ENCODE results near the gene MT1G. TPM values are rescaled to one million over a fixed set of nuclear protein-coding genes. Genes with fewer than 3 reads are reported as not detected.
"Not testable (repeated sequence)": the region's sequence is repeated elsewhere in the genome, so short reads cannot be mapped to it uniquely, and the experiment has no call there.

MT1G gene
- polyA plus RNA-seq, 1 donor, result not detected

DNA sequence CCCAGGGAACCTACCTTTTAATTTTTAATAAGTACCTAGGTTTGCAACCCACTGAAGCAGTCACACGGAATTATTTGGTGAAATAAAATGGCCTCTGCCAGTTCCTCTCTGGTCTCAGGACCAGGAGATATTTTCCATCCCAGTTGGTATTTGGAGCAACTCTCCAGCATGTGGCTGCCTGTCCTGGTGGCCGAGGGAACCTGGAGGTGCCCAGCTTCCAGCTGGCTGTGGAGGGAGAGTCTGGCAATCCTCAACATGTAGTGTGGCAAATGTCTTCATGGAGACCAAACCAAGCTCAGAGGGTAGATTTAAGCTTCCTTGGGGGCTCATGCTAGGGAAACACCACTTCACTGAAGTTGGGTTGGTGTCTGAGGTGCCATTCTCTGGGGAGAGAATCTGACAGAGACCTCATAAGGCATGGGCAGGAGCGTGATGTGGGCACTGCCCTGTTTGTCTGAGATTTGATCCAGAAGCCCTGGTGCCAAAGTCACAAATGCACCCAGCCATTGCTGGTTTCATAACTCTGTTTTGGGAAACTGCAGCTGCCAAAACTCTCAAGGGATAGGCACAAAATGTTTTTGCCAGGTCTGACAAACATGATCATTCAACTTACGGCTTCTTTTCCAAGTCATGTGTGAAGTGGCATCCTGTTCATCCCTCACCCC lies 17.2 kb upstream of the MT1G start:
- DNase-seq (ENCODE audit: low read depth), result no peak

DNA sequence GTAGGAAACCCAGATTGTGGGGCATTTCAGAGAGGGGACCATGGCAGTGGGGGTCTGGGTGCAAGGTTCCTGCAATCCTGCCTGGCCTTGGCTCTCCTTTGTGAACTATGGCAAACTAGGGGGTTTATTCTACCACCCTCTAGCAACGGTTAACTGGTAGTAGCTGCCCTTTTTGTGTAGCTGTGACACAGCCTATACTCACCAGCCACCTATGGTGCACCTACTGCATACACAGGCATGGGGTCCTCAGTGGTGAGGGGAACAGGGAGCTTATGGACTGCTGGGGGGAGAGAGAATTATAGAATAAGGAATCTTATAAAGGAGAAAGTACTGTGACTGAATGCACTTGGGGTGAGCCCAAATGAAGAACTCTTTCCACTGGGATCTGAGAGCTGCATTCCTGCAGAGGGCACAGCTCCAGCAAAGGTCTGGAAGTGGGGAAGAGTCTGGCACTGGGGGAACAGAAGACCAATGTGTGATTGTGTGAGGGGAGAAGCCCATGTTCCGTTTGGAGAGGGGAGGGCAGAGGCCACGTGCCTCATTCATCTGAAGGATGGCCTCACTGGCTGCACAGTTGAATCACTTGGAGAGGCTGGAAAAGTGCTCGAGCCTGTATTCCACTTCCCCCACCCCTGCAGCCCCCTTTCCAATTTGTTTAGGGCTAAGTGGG lies 16.5 kb upstream of the MT1G start:
- DNase-seq (ENCODE audit: low read depth), result no peak

DNA sequence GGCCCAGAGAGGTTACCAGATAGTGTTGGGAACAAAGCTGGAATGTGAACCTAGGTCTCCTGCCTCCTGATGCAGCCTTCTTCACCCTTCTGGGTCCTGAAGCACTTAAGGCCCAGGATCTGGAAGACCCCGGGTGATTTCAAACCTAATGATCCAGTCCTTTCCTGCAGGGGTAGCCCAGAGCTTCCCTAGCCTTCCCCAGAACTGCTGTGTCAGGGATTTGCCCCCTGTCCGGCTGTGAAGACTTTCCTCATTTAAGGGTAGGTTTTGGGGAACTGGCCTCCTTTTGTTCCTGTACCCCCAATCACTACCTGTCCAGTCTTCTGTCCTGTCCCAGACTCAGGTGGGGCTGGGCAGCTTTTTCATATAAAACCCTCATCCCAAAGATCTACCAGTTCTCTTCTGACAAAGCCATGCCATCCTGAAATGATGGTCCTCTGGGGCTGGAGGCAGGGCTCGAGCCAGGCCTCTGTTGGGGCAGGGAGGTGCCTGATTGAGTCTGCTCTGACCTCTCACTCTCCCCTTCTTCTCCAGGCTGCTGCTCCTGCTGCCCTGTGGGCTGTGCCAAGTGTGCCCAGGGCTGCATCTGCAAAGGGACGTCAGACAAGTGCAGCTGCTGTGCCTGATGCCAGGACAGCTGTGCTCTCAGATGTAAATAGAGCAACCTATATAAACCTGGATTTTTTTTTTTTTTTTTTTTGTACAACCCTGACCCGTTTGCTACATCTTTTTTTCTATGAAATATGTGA lies 15.7 kb upstream of the MT1G start:
- no peak for DNase-seq (ENCODE audit: low read depth)

GRCh38 chr16:56682703-56683397 lies 15.0 kb upstream of the MT1G start:
- no peak for DNase-seq (ENCODE audit: low read depth)

DNA sequence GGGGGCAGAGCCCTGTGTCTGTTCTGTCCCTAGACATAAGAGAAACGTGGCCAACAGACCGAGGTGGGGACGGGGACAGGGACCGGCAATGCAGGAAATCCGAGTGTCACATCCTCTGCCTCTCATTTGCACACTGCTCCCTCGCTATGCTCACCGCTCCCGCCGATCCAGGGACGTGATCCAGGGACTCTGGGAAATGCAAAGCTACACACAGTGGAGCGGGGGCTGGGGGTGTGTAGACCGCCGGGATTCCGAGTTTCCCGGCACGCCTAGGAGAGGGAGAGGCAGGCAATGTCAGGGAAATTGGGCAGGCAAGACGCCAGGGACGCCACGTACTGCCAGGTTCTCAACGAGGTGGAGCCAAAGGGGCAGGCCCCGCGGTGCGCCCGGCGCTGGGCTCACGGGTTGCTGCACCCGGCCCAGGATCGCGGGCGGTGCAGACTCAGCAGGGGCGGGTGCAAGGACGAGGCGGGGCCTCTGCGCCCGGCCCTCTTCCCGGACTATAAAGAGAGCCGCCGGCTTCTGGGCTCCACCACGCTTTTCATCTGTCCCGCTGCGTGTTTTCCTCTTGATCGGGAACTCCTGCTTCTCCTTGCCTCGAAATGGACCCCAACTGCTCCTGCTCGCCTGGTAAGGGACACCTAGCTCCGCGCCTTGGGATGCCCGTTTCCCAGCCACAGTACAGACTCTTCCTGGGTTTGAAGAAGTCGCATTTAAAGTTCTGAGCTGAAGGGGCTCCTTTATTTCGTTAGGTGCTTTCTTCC lies 14.3 kb upstream of the MT1G start, which contains the start of gene MT1X:
Gene MT1X (plus strand): TSS at position 532 of the 764 bp plus-strand sequence. CDS start 71 bp downstream, at position 603.
- peak; percentile 47 for DNase-seq (ENCODE audit: low read depth)

GRCh38 chr16:56679818-56680217 lies 12.0 kb upstream of the MT1G start:
- DNase-seq (ENCODE audit: low read depth), result no peak

- no peak for DNase-seq (ENCODE audit: low read depth)
These were observed 11.3 kb upstream of the MT1G start for GRCh38 chr16:56679078-56679730.

DNA sequence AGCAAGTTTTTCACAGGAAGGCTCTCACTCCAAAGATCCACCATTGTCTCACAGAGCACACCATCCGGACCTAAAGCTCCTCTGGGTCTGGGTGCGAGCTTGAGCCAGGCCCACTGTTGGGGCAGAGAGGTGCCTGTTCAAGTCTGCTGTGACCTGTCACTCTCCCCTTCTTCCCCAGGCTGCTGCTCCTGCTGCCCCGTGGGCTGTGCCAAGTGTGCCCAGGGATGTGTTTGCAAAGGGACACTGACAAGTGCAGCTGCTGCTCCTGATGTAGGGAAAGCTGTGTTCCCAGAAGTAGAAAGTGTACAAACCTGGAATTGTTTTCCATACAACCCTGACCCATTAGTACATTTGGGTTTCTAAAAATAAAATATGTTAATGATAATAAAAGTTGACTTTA lies 9.6 kb upstream of the MT1G start:
- no peak for DNase-seq (ENCODE audit: low read depth)

DNA sequence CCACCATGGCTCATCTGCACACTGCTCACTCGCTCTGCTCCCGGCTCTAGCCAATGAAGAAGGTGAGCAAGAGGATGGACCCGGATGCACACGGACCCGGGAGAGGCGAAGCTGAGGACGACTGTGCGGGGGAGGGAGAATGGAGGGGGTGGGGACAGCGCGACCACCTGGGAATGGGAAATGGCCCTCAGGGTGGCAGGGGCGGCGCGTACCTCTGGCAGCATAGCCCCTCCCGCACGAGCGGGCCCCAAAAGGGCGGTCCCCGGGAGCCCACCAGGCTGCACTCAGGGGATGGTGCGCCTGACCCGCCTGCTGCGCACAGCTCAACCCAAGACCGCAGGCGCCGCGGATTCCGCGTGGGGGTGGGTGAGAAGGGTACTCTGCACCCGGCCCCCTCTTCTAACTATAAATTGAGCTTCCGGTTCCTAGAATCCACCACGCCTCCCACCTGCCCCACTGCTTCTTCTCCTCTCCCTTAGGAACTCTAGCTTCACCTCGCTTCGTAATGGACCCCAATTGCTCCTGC lies 7.9 kb upstream of the MT1G start:
- DNase-seq (ENCODE audit: low read depth), result no peak

DNA sequence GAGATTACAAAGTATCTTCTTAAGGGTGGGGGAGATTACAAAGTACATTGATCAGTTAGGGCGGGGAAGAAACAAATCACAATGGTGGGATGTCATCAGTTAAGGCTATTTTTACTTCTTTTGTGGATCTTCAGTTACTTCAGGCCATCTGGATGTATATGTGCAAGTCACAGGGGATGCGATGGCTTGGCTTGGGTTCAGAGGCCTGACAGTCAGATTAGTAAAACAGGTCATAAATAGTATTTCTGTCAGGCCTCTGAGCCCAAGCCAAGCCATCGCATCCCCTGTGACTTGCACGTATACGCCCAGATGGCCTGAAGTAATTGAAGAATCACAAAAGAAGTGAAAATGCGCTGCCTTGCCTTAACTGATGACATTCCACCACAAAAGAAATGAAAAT lies 6.7 kb upstream of the MT1G start:
- not testable (repeated sequence) for DNase-seq (ENCODE audit: low read depth)

DNA sequence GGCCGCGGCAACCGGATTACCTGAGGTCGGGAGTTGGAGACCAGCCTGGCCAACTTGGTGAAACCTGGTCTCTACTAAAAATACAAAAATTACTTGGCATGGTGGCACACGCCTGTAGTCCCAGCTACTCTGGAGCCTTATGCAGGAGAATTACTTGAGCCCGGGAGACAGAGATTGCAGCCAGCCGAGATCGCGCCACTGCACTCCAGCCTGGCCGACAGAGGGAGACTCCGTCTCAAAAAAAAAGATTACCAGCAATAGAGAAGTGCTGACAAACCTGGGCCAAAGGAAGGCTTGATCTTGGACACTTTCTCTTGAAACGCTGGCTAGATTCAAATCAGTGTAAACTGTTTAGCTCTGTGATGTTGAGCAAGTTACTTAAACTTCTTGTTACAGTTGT lies 6.1 kb upstream of the MT1G start:
- DNase-seq (ENCODE audit: low read depth), result peak; percentile 50

GRCh38 chr16:56672761-56673536 lies 5.1 kb upstream of the MT1G start:
- DNase-seq (ENCODE audit: low read depth), result no peak

DNA sequence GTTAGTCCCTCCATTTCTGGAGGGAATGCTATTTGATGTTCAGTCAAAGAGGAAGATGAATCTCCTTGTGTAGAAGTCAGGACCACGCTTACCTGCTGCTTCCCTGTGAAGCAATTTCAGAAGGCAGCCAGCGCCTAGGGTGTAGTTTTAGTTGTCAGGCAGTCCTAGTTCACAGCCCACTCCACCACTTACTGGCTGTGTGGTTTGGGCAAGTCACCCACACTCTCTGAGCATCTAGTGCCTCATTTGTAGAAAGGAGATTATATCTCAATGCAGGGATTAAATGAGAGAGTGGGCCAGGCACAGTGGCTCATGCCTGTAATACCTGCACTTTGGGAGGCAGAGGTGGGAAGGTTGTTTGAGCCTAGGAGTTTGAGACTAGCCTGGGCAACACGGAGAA lies 4.3 kb upstream of the MT1G start:
- not testable (repeated sequence) for DNase-seq (ENCODE audit: low read depth)

- not testable (repeated sequence) for DNase-seq (ENCODE audit: low read depth)
These were observed 3.8 kb upstream of the MT1G start for GRCh38 chr16:56671691-56672090.

DNA sequence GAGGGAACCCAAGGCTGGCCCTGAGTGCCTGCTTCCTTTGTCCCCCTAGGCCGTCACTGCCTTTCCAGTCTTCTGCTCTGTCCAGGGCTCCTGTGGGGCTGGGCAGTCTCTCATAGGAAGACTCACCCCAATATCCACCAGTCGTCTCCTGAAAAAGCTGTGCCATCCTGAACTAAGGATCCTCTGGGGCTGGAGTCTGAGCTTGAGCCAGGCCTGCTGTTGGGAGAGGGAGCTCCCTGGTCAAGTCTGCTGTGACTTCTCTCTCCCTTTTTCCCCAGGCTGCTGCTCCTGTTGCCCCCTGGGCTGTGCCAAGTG lies 2.7 kb upstream of the MT1G start:
- DNase-seq (ENCODE audit: low read depth), result no peak

GRCh38 chr16:56669840-56670619 lies 2.2 kb upstream of the MT1G start:
- no peak for DNase-seq (ENCODE audit: low read depth)

GRCh38 chr16:56669005-56669839 lies 1.4 kb upstream of the MT1G start, which contains the start of gene MT1H:
MT1H (plus strand) TSS chr16:56669814; CDS start chr16:56669885, 71 bp downstream.
- DNase-seq (ENCODE audit: low read depth), result no peak
